OCI-LY7 (cell line): ENCODE measurements around the gene RASGRP4.

Experiments
- EZH2phosphoT487 ChIP-seq: fragments of 200-600 bp; sonication (generic); IDR thresholded peaks from 2 replicates; pipeline ENCODE4 v1.6.1; 2018; ENCODE audit warnings: low read depth, borderline replicate concordance, mild to moderate bottlenecking, mixed run types, antibody characterized with exemption, low read length, moderate library complexity, mixed read lengths
- TF ChIP-seq, protein P1 (sequence below): fragments of 200-600 bp; sonication (generic); conservative IDR thresholded peaks from 2 replicates; pipeline ENCODE4 v1.5.1; 2014; ENCODE audit warnings: mild to moderate bottlenecking, antibody characterized with exemption, low read length, moderate library complexity, mixed read lengths

DNA sequence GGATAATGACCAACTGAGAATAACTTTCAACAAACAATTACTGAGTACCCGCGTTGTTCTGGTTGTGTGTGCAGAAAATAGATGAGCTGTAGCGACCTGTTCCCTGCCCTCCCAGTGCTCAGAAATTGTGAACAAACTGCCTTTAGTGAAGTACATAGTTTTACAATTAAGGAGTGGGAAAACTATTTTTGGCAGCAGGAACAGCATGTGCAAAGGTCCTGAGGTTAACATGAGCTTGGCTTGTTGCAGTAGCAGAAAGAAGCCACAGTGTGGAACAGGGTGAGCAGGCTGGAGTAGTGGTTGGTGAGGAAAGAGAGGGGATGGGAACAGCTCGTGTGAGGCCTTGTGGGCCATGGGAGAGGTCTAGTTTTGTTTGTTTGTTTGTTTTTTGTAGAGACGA, 23.5 kb upstream of the RASGRP4 start:
- TF ChIP-seq, protein P1, sequence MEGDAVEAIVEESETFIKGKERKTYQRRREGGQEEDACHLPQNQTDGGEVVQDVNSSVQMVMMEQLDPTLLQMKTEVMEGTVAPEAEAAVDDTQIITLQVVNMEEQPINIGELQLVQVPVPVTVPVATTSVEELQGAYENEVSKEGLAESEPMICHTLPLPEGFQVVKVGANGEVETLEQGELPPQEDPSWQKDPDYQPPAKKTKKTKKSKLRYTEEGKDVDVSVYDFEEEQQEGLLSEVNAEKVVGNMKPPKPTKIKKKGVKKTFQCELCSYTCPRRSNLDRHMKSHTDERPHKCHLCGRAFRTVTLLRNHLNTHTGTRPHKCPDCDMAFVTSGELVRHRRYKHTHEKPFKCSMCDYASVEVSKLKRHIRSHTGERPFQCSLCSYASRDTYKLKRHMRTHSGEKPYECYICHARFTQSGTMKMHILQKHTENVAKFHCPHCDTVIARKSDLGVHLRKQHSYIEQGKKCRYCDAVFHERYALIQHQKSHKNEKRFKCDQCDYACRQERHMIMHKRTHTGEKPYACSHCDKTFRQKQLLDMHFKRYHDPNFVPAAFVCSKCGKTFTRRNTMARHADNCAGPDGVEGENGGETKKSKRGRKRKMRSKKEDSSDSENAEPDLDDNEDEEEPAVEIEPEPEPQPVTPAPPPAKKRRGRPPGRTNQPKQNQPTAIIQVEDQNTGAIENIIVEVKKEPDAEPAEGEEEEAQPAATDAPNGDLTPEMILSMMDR = no peak
- no peak for TF ChIP-seq EZH2phosphoT487
